ENCODE results near the gene BSND.

GRCh38 chr1:55035904-55036303 is 37.2 kb downstream of the BSND start:
- TF ChIP-seq MAX (CRISPR knock-in tag; IDR thresholded peaks at IDR 0.05) (no peak), CTCF (IDR thresholded peaks at IDR 0.05) (no peak), ZNF121 (CRISPR knock-in tag; IDR thresholded peaks at IDR 0.05) (no peak), SP1 (CRISPR knock-in tag; conservative IDR thresholded peaks at IDR 0.05) (no peak), ZSCAN18 (CRISPR knock-in tag; IDR thresholded peaks at IDR 0.05) (no peak), ZNF263 (CRISPR knock-in tag; IDR thresholded peaks at IDR 0.05; ENCODE audit: low read depth) (no peak), ZNF512 (CRISPR knock-in tag; IDR thresholded peaks at IDR 0.05; ENCODE audit: borderline replicate concordance) (no peak), FOXP1 (CRISPR knock-in tag; IDR thresholded peaks at IDR 0.05; ENCODE audit: borderline replicate concordance) (no peak), NFE2L1 (CRISPR knock-in tag; IDR thresholded peaks at IDR 0.05) (no peak), E2F4 (CRISPR knock-in tag; IDR thresholded peaks at IDR 0.05; ENCODE audit: borderline replicate concordance, low read depth) (no peak), USF2 (CRISPR knock-in tag; IDR thresholded peaks at IDR 0.05) (no peak), E2F1 (CRISPR knock-in tag; IDR thresholded peaks at IDR 0.05) (no peak)
